GM23338 (cell line): ENCODE results near the gene ZNF775. TPM values are rescaled to one million over a fixed set of nuclear protein-coding genes. Genes with fewer than 3 reads are reported as not detected.

Experiments
- ATAC-seq: fragments of 200-7000 bp; cut with Tn5 transposase; 3 replicates; pipeline ENCODE4 v1.9.1; 2020
- DNase-seq: peaks from one replicate; pipeline ENCODE4 v3.0.0-alpha.2; 2015; ENCODE audit warnings: low spot score
- H2AFZ ChIP-seq: fragments of 200-600 bp; sonication (generic); 2 replicates; pipeline ENCODE4 v1.8.0; 2016; ENCODE audit warnings: antibody characterized with exemption, mild to moderate bottlenecking, moderate library complexity
- H3F3A ChIP-seq: fragments of 200-600 bp; sonication (generic); replicated peaks from 2 replicates; pipeline ENCODE4 v1.8.0; 2017; ENCODE audit warnings: antibody characterized with exemption, mixed run types, low read depth
- H3K27ac ChIP-seq: fragments of 200-600 bp; sonication (generic); 2 replicates; pipeline ENCODE4 v1.6.1; 2016; ENCODE audit warnings: low read depth
- H3K27me3 ChIP-seq: fragments of 200-600 bp; sonication (generic); 2 replicates; pipeline ENCODE4 v1.8.0; 2016; ENCODE audit warnings: mild to moderate bottlenecking, mixed run types, moderate library complexity; ENCODE audit not compliant: insufficient read depth
- H3K36me3 ChIP-seq: fragments of 200-600 bp; sonication (generic); 2 replicates; pipeline ENCODE4 v1.8.0; 2016; ENCODE audit warnings: mild to moderate bottlenecking; ENCODE audit not compliant: insufficient read depth
- H3K4me1 ChIP-seq: fragments of 200-600 bp; sonication (generic); 2 replicates; pipeline ENCODE4 v1.8.0; 2016; ENCODE audit warnings: mild to moderate bottlenecking, moderate library complexity; ENCODE audit not compliant: insufficient read depth
- H3K4me2 ChIP-seq: fragments of 200-600 bp; sonication (generic); 2 replicates; pipeline ENCODE4 v1.7.1; 2017; ENCODE audit warnings: mixed run types
- H3K4me3 ChIP-seq: fragments of 200-600 bp; sonication (generic); 2 replicates; pipeline ENCODE4 v1.6.1; 2016; ENCODE audit warnings: mixed run types
- H3K79me2 ChIP-seq: fragments of 200-600 bp; sonication (generic); replicated peaks from 2 replicates; pipeline ENCODE4 v1.8.0; 2017; ENCODE audit warnings: mild to moderate bottlenecking; ENCODE audit not compliant: insufficient read depth
- H3K9me2 ChIP-seq: fragments of 200-600 bp; sonication (generic); 2 replicates; pipeline ENCODE4 v1.8.0; 2017; ENCODE audit not compliant: insufficient read depth
- H4K20me1 ChIP-seq: fragments of 200-600 bp; sonication (generic); replicated peaks from 2 replicates; pipeline ENCODE4 v1.8.0; 2017; ENCODE audit warnings: mild to moderate bottlenecking; ENCODE audit not compliant: insufficient read depth
- H3K27ac Mint-ChIP-seq: 2 replicates; pipeline ENCODE4 v1.8.0; 2020; ENCODE audit warnings: inconsistent platforms, mild to moderate bottlenecking, moderate library complexity, mixed read lengths
- H3K27me3 Mint-ChIP-seq: 3 replicates; pipeline ENCODE4 v1.8.0; 2022; ENCODE audit warnings: low read depth, mild to moderate bottlenecking, moderate library complexity, mixed read lengths, inconsistent platforms; ENCODE audit not compliant: insufficient read depth, poor library complexity
- H3K36me3 Mint-ChIP-seq: 3 replicates; pipeline ENCODE4 v1.8.0; 2021; ENCODE audit warnings: low read depth, mild to moderate bottlenecking, inconsistent platforms, moderate library complexity, mixed read lengths
- H3K4me1 Mint-ChIP-seq: 3 replicates; pipeline ENCODE4 v1.8.0; 2020; ENCODE audit warnings: mild to moderate bottlenecking, inconsistent platforms, mixed read lengths
- H3K4me3 Mint-ChIP-seq: 3 replicates; pipeline ENCODE4 v1.8.0; 2021; ENCODE audit warnings: moderate library complexity, mild to moderate bottlenecking, inconsistent platforms, mixed read lengths
- H3K9me3 Mint-ChIP-seq: 3 replicates; pipeline ENCODE4 v1.8.0; 2020; ENCODE audit warnings: moderate library complexity, mild to moderate bottlenecking, inconsistent platforms, mixed read lengths
- CREB1 ChIP-seq: fragments of 250-450 bp; sonication (Bioruptor Pico); IDR thresholded peaks from 2 replicates; pipeline ENCODE4 v1.5.0; 2020; ENCODE audit warnings: low read depth, mild to moderate bottlenecking, moderate library complexity
- EZH2 ChIP-seq: fragments of 200-600 bp; sonication (generic); IDR thresholded peaks from one replicate; pipeline ENCODE4 v1.8.0; 2017; ENCODE audit warnings: antibody characterized with exemption, mild to moderate bottlenecking, low read depth; ENCODE audit not compliant: unreplicated experiment
- EZH2phosphoT487 ChIP-seq: fragments of 200-600 bp; sonication (generic); IDR thresholded peaks from one replicate; pipeline ENCODE4 v1.8.1; 2018; ENCODE audit warnings: antibody characterized with exemption; ENCODE audit not compliant: unreplicated experiment
- JUNB ChIP-seq: IDR thresholded peaks from one replicate; pipeline ENCODE4 v1.6.1; 2016; ENCODE audit warnings: antibody characterized with exemption; ENCODE audit not compliant: unreplicated experiment
- NANOG ChIP-seq: IDR thresholded peaks from 2 replicates; pipeline ENCODE4 v1.6.1; 2016; ENCODE audit warnings: antibody characterized with exemption, borderline replicate concordance
- POLR2AphosphoS5 ChIP-seq: IDR thresholded peaks from 2 replicates; pipeline ENCODE4 v1.6.1; 2016; ENCODE audit warnings: antibody characterized with exemption, low read depth
- REST ChIP-seq: IDR thresholded peaks from one replicate; pipeline ENCODE4 v1.6.1; 2018; ENCODE audit warnings: antibody characterized with exemption; ENCODE audit not compliant: unreplicated experiment
- STAT1 ChIP-seq: IDR thresholded peaks from one replicate; pipeline ENCODE4 v1.6.1; 2016; ENCODE audit warnings: antibody characterized with exemption; ENCODE audit not compliant: unreplicated experiment
- ZNF114 ChIP-seq: fragments of 250-450 bp; sonication (Bioruptor Pico); IDR thresholded peaks from 2 replicates; pipeline ENCODE4 v1.5.0; 2020; ENCODE audit warnings: mild to moderate bottlenecking, moderate library complexity
- ZNF331 ChIP-seq: fragments of 250-450 bp; sonication (Bioruptor Pico); IDR thresholded peaks from 2 replicates; pipeline ENCODE4 v1.5.0; 2020; ENCODE audit warnings: low read depth, mild to moderate bottlenecking, moderate library complexity
- polyA plus RNA-seq: library from polyadenylated mRNA; unstranded; fragments of >200 nt; fragmentation: Nextera tagmentation; extraction: Ambion mirVana; gene quantifications from 2 replicates; pipeline ENCODE4 v1.2.1, GENCODE V29; 2016
- total RNA-seq: library from RNA; depleted of rRNA; stranded (reverse); fragments of >200 nt; shearing (Covaris generic); gene quantifications from 2 replicates; pipeline ENCODE4 v1.2.3, GENCODE V29; 2014
- TF ChIP-seq, protein P1 (sequence below): fragments of 250-450 bp; sonication (Bioruptor Pico); IDR thresholded peaks from 2 replicates; pipeline ENCODE4 v1.5.0; 2020; ENCODE audit warnings: mild to moderate bottlenecking, moderate library complexity
- TF ChIP-seq, protein P2 (sequence below): IDR thresholded peaks from 2 replicates; pipeline ENCODE4 v1.6.1; 2016; ENCODE audit warnings: antibody characterized with exemption
- TF ChIP-seq, protein P3 (sequence below), 2 experiments: fragments of 200-600 bp in 1 of 2; sonication (generic) in 1 of 2; conservative IDR thresholded peaks; 2 replicates each; pipeline versions ENCODE4 v1.5.1 to v1.6.1; 2016 to 2017; ENCODE audit warnings: antibody characterized with exemption in 2 of 2, low read depth in 2 of 2, mild to moderate bottlenecking in 2 of 2, moderate library complexity in 1 of 2

ZNF775 gene
- total and polyA plus RNA-seq, 2 experiments from 2014 or later: 4.5 to 38.2 TPM

DNA sequence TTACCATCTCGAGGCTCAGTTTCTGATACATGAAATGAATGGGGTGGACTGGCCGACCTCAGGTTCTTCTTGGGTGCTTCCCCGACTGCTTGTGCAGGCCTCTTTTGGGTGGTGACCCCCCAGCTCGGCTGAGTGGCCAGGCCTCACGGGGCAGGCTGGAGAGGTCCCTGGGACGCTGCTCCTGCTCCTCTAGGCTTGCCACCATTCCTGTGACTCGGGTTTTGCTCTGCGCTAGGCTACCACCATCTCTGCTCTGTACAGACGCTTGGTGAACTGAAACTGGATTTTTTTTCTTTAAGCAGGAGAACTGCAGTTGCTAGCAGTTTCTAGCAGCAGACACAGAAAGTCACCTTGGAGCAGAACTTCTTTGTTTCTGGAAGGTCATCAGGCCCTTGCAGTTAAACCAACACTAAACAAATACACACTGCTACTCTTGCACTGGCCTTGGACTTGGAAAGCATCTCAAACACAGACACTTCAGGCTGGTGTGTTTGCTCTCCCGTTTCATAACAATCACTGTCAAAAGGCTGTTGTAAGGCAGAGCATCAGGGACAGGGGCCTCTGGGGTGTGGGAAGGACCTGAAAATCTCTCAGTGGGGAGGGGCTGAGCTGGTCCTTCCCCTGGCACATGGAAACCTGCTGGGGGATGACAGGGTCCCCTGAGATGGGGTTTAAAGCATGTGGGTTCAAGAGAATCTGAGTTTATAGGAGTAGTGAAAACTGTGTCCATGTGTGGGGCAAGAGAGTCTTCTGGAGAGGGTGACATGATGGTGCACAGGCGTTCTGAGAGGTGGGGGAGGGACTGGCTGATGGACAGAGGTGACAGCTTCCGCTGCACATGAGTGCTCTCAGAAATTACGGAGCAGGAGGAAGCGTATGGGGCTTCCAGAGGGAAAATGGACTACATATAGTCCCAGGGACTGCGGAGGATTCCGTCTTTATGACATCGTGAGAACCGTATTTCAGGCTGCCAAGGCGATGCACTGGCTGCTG lies 36.3 kb downstream of the ZNF775 start:
- no peak overlapping the region for H3K27ac Mint-ChIP-seq
- TF ChIP-seq, protein P1, sequence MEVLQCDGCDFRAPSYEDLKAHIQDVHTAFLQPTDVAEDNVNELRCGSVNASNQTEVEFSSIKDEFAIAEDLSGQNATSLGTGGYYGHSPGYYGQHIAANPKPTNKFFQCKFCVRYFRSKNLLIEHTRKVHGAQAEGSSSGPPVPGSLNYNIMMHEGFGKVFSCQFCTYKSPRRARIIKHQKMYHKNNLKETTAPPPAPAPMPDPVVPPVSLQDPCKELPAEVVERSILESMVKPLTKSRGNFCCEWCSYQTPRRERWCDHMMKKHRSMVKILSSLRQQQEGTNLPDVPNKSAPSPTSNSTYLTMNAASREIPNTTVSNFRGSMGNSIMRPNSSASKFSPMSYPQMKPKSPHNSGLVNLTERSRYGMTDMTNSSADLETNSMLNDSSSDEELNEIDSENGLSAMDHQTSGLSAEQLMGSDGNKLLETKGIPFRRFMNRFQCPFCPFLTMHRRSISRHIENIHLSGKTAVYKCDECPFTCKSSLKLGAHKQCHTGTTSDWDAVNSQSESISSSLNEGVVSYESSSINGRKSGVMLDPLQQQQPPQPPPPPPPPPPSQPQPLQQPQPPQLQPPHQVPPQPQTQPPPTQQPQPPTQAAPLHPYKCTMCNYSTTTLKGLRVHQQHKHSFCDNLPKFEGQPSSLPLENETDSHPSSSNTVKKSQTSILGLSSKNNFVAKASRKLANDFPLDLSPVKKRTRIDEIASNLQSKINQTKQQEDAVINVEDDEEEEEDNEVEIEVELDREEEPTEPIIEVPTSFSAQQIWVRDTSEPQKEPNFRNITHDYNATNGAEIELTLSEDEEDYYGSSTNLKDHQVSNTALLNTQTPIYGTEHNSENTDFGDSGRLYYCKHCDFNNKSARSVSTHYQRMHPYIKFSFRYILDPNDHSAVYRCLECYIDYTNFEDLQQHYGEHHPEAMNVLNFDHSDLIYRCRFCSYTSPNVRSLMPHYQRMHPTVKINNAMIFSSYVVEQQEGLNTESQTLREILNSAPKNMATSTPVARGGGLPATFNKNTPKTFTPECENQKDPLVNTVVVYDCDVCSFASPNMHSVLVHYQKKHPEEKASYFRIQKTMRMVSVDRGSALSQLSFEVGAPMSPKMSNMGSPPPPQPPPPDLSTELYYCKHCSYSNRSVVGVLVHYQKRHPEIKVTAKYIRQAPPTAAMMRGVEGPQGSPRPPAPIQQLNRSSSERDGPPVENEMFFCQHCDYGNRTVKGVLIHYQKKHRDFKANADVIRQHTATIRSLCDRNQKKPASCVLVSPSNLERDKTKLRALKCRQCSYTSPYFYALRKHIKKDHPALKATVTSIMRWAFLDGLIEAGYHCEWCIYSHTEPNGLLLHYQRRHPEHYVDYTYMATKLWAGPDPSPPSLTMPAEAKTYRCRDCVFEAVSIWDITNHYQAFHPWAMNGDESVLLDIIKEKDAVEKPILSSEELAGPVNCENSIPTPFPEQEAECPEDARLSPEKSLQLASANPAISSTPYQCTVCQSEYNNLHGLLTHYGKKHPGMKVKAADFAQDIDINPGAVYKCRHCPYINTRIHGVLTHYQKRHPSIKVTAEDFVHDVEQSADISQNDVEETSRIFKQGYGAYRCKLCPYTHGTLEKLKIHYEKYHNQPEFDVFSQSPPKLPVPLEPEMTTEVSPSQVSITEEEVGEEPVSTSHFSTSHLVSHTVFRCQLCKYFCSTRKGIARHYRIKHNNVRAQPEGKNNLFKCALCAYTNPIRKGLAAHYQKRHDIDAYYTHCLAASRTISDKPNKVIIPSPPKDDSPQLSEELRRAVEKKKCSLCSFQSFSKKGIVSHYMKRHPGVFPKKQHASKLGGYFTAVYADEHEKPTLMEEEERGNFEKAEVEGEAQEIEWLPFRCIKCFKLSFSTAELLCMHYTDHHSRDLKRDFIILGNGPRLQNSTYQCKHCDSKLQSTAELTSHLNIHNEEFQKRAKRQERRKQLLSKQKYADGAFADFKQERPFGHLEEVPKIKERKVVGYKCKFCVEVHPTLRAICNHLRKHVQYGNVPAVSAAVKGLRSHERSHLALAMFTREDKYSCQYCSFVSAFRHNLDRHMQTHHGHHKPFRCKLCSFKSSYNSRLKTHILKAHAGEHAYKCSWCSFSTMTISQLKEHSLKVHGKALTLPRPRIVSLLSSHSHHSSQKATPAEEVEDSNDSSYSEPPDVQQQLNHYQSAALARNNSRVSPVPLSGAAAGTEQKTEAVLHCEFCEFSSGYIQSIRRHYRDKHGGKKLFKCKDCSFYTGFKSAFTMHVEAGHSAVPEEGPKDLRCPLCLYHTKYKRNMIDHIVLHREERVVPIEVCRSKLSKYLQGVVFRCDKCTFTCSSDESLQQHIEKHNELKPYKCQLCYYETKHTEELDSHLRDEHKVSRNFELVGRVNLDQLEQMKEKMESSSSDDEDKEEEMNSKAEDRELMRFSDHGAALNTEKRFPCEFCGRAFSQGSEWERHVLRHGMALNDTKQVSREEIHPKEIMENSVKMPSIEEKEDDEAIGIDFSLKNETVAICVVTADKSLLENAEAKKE (CRISPR knock-in tag): no peak
- TF ChIP-seq ZNF331 (CRISPR knock-in tag) (no peak), NANOG (no peak), EZH2 (no peak), POLR2AphosphoS5 (no peak), ZNF114 (no peak), EZH2phosphoT487 (no peak), CREB1 (CRISPR knock-in tag) (no peak), STAT1 (no peak), JUNB (no peak), REST (no peak)
- TF ChIP-seq, protein P2, sequence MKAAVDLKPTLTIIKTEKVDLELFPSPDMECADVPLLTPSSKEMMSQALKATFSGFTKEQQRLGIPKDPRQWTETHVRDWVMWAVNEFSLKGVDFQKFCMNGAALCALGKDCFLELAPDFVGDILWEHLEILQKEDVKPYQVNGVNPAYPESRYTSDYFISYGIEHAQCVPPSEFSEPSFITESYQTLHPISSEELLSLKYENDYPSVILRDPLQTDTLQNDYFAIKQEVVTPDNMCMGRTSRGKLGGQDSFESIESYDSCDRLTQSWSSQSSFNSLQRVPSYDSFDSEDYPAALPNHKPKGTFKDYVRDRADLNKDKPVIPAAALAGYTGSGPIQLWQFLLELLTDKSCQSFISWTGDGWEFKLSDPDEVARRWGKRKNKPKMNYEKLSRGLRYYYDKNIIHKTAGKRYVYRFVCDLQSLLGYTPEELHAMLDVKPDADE: no peak
- TF ChIP-seq, protein P3, sequence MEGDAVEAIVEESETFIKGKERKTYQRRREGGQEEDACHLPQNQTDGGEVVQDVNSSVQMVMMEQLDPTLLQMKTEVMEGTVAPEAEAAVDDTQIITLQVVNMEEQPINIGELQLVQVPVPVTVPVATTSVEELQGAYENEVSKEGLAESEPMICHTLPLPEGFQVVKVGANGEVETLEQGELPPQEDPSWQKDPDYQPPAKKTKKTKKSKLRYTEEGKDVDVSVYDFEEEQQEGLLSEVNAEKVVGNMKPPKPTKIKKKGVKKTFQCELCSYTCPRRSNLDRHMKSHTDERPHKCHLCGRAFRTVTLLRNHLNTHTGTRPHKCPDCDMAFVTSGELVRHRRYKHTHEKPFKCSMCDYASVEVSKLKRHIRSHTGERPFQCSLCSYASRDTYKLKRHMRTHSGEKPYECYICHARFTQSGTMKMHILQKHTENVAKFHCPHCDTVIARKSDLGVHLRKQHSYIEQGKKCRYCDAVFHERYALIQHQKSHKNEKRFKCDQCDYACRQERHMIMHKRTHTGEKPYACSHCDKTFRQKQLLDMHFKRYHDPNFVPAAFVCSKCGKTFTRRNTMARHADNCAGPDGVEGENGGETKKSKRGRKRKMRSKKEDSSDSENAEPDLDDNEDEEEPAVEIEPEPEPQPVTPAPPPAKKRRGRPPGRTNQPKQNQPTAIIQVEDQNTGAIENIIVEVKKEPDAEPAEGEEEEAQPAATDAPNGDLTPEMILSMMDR (conservative IDR thresholded peaks at IDR 0.05; ENCODE audit: low read depth in 2 of 2): no peak
- peaks cover 14% of the 10 kb centered on the region for H3K4me1 Mint-ChIP-seq
- no peak for DNase-seq
- peaks cover 28% of the 10 kb centered on the region for H3K36me3 Mint-ChIP-seq
- H3K4me3 Mint-ChIP-seq: no peak overlapping the region; the same call in 2 of the 3 replicates
- Histone ChIP-seq H2AFZ (no peak overlapping the region), H3K27me3 (no peaks in the 10 kb centered on the region), H3K27ac (0 out of 2 replicates have a peak overlapping the region, but pooled peaks have one; percentile 53), H3K4me3 (no peak overlapping the region), H3K9me2 (no peaks in the 10 kb centered on the region), H3K79me2 (no peaks in the 10 kb centered on the region), H3K4me2 (no peak overlapping the region), H3F3A (no peaks in the 10 kb centered on the region), H3K36me3 (no peaks in the 10 kb centered on the region; the same call in 1 of the 2 replicates), H3K4me1 (peaks cover 4% of the 10 kb centered on the region), H4K20me1 (no peaks in the 10 kb centered on the region)
- ATAC-seq: no peak
- peaks cover 13% of the 10 kb centered on the region for H3K27me3 Mint-ChIP-seq
- no peaks in the 10 kb centered on the region; the same call in none of the 3 replicates for H3K9me3 Mint-ChIP-seq
